Pulmonary artery endothelial cell (primary cell): ENCODE measurements around the gene GAPVD1. TPM values are rescaled to one million over a fixed set of nuclear protein-coding genes. Genes with fewer than 3 reads are reported as not detected.
A peak's percentile ranks its signal among the peaks of the same experiment; 100 is the strongest.
"Not testable (repeated sequence)": the region's sequence is repeated elsewhere in the genome, so short reads cannot be mapped to it uniquely, and the experiment has no call there.

Source experiments
- DNase-seq: peaks from one replicate; pipeline ENCODE4 v3.0.0-alpha.2; 2011; ENCODE audit warnings: low read depth, low spot score
- total RNA-seq: library from RNA; depleted of rRNA; stranded (reverse); fragments of >200 nt; gene quantifications from 2 replicates; pipeline ENCODE4 v1.2.3, GENCODE V29; 2014

Gene GAPVD1
- total RNA-seq, 1 donor from 2014 or later, result 49.3 TPM

DNA sequence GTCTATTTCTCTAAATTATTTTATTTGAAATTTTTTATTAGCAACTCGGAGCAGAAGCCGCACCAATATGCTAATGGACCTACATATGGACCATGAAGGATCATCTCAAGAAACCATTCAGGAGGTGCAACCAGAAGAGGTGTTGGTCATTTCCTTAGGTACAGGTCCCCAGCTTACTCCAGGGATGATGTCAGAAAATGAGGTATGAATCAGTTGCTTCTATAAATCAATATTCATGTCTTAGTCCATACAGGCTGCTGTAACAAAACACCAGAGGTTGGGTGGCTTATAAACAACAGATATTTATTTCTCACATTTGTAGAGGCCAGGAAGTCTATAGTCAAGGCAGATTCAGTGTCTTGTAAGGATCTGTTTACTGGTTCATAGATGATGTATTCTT lies 50.8 kb downstream of the GAPVD1 start:
- no peak for DNase-seq

DNA sequence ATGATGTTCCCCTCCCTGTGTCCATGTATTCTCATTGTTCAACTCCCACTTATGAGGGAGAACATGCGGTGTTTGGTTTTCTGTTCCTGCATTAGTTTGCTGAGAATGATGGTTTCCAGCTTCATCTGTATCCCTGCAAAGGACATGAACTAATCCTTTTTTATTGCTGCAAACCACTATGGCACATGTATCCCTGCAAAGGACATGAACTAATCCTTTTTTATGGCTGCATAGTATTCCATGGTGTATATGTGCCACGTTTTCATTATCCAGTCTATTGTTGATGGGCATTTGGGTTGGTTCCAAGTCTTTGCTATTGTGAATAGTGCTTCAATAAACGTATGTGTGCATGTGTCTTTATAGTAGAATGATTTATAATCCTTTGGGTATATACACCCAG lies 54.7 kb downstream of the GAPVD1 start:
- DNase-seq, result not testable (repeated sequence)

DNA sequence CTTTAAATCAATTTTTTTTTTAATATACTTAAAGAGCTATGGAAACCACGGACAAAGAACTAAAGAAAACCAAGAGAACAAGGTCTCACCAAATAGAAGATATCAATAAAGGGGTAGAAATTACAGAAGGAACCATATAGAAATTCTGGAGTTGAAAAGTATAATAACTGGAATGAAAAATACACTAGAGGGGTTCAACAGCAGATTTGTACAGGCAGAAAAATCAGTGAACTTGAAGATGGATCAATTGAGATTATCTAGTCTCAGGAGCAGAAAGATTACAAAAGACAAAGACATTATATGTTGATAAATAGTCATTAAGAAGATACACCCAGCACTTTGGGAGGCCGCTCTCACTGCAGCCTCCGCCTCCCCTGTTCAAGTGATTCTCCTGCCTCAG lies 56.1 kb downstream of the GAPVD1 start:
- DNase-seq, result no peak

DNA sequence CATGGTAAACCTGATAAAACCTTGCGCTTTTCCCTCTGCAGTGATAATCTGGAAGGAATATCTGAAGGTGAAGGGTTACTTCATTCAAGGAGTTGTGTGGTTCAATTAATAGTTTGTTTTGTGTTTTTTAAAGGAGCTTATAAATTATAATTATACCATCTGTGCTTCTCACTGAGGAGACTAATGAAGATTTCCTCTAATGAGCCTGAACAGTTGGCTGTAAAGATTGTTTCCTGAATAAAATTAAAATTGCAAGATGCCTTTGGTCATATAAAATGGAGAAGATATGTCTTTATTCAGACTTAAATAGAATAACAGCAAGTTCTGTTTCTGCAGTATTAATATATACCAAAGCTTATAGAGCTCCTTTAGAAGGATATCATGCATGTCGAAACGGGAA lies 59.9 kb downstream of the GAPVD1 start:
- DNase-seq, result no peak

DNA sequence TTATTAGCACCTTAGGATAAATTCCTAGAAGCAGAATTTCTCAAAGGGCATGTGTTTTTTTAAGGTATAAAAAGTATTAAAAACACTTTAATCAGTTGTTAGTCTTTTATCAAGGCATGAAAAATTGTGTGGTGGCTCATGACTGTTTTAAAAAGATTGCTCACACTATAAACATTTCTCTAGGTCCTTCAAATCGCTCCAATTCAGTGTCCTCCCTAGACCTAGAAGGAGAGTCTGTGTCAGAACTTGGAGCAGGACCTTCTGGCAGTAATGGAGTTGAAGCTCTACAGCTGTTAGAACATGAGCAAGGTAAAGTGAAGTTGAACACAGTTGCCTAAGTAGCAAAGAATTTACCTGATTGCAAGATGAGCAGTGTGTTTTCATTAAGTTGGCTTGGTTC lies 62.0 kb downstream of the GAPVD1 start:
- DNase-seq, result no peak

DNA sequence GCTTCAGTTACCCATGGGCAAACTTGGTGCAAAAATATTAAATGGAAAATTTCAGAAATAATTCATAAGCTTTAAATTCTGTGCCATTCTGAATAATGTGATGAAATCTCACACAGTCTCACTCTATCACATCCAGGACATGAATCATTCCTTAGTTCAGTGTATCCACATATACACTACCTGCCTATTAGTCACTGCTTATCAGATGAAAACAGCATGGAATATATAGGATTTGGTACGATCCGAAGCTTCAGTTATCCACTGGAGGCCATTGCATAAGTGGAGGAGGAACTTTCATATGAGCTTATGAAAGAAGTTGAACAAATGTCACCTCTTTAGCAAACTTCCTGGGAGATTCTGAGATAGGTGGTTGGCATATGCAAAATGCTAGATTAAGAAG lies 64.2 kb downstream of the GAPVD1 start:
- no peak for DNase-seq

DNA sequence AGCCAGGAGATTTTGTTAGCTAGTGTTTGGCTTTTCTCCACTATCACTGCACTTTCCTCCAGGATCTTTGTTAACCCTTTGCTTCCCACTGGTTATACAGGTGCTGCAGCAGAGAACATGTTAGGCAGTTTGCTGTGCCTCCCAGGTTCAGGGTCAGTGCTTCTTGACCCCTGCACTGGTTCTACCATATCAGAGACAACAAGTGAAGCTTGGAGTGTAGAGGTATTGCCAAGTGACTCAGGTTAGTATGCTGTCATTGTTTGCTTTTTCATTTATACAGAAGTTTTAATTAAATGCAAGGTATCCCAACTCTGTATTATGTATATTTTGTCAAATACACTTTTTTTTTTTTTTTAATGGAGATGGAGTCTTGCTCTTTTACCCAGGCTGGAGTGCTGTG lies 68.4 kb downstream of the GAPVD1 start:
- no peak for DNase-seq

DNA sequence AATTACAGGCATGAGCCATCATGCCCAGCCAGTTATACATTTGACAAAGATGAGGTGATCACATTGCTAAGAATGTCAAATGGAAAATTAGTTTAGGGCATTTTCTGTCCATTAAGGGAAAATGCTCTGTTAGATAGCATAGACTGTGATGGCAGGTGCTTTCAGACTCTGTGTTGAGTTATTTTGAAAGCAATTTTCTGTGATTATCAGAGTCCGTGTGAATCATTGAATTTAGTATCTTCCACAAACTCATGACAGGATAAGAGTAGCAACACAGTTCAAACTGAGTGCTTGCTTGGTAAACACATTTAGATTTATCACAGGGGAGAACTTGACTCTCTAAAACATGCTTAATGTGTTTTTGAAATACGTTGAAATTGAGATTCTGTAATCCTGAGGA lies 69.0 kb downstream of the GAPVD1 start:
- DNase-seq, result no peak

DNA sequence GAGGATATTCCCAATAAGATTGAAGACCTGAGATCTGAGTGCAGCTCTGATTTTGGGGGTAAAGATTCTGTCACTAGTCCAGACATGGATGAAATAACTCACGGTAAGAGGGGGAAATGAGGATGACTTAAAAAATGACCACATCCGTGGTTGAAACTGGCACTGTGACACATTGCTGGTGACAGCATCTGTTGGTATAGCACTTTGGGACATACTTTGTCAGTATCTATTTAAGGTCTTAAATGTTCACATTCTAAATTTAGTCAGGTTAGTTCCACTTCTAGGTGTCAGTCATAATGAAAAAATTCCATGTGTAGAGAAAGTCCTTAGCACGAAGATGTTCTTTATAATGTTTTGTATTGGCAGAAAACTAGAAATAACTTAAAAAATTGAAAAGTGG lies 70.9 kb downstream of the GAPVD1 start:
- DNase-seq, result no peak

DNA sequence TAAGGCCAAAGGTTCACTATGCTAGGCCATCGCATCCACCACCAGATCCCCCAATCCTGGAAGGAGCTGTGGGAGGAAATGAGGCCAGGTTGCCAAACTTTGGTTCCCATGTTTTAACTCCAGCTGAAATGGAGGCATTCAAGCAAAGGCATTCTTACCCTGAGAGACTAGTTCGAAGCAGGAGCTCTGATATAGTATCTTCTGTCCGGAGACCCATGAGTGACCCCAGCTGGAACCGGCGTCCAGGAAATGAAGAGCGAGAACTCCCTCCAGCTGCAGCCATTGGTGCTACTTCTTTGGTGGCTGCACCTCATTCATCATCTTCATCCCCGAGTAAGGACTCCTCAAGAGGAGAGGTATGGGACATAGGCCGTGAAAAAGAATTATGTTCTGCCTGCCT lies 75.6 kb downstream of the GAPVD1 start:
- DNase-seq, result no peak

DNA sequence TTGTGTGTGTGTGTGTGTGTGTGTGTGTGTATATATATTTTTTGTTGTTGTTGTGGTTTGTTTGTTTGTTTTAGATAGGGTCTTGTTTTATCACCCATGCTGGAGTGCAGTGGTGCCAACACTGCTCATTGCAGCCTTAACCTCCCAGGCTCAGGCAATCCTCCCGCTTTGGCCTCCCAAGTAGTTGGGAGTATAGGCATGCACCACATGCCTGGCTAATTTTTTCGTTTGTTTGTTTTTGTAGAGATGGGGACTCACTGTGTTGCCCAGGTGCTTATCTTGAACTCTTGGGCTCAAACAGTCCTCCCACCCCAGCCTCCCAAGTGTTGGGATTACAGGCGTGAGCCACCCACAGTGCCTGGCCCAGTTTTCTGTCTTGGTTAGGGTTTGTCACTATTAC lies 77.3 kb downstream of the GAPVD1 start:
- DNase-seq, result no peak

DNA sequence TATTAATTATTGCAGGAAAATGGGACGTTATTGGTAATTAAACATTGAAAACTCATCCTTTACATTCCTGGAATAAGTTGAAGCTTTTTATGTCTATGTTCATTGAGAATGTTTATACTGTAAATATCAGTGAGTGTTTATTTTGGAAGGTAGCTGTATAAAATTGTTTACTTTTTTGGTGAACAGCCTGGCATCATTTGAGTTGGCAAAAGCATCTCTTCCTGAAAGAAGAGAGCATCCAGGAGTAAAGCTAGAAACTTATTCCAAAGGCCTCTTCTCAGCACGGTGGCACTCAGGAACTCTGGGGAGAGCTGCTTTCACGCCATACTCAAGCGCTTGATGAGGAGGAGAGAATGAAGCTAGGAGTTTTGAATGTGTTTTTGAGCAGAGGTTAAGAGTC lies 79.9 kb downstream of the GAPVD1 start:
- DNase-seq, result no peak

DNA sequence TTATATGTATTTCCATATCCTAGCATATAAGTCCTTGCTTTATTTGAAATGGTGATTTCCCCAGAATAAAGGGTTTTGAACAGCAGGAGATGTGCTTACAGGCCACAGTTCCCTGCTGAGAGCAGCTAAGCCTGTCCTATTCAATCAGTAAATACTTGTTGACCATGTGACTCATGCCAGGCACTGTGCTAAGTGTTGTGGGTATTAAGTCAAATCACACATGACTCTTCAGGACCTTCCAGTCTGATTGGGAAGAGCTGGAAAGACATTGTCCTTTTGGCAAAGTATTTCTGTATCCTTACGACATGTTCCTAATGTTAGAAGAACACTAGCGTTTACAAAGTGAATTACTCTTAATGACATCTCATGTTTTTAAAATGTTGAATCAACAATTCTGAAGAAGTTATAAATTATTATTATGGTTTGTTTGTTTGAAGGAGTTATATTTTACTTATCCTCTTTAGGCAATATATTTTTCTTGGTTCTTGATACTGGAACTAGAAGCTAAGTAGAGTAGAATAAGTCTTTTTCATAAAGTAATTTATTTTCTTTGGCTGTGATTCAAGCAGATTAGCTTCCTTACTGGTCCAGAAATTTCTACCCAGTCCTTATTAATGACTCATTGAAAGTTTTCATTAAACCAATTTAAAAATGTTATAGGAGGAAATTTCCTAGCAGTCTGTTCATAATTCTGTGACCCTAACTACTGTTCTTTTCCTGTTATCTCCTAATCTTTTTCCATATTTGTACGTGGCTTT lies 82.1 kb downstream of the GAPVD1 start:
- peak; percentile 32 for DNase-seq

DNA sequence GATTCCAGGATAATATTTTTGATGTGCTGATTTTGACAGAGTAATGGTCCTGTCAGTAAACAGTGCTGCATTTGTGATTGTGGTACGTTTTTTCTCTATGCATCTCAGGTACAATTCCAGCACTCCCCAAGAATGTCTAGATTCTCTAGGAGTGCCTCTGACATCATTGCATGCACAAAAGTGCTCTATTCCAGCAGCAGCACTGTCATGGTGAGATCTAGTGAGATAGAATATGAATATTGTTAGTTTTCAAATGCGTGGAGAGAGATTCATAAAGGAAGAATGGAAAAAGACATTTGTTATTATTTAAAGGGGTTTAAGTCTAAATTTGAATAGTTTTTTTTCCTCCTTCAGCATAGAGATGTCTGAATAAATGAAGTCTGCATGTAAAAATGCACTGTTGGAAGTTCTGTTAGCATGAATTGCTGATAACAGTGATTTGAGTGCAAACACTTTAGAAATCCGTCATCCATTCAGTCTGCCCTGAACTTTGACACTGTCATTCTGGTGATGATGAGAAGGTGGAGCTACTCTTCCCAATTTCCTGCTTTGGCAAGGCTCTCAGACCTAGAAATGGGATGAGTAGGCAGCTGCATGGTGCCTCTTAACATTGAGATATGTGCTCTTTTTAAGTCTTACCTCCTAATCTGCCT lies 84.6 kb downstream of the GAPVD1 start:
- no peak for DNase-seq

DNA sequence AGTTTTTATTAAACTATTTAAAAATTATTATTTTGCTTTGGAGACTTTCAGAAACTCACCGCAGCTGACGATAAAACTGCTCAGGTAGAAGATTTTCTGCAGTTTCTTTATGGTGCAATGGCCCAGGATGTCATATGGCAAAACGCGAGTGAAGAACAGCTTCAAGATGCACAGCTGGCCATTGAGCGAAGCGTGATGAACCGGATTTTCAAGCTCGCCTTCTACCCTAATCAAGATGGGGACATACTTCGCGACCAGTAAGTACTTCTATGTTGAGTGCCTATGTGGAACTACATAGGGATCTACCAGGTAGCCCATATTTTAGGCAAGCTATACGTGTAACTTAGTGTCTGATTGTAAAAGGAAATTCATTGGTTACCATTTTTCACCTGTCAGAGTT lies 94.0 kb downstream of the GAPVD1 start:
- DNase-seq, result no peak

DNA sequence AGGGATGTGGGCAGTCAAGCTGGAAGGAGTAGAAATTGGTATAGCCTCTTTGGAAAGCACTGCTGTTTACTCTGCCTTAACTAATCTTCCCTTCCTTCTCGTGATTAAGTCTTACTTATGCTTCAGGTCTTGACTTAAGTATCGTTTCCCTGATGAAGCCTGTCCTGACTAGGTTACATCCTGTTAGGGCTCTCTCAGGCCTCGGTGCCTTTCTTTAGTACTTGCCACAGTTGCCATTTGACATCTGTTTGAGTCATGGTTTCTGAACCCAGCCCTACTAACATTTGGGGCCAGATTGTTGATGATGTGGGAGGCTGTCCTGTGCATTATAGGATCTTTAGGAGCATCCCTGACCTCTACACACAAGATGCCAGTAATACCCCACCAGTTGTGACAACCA lies 94.4 kb downstream of the GAPVD1 start:
- DNase-seq, result no peak

DNA sequence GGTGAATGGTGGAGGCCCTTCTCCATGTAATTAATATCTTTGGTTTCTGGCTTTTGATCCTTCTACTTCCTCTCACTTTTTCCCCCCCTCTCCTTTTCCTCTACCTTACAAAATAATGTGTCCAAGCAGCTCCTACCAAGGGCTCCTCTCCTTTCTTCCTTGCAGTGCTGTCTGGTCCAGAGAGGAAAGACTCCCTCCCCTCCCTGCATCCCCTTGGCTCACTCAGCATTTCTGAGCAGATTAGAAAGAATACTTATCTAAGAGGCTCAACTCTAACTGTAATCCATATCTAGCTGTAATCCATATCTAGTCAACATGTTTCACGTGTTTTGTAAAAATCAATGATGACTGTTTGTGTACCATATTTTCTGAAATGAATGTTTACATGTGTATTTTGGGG lies 97.4 kb downstream of the GAPVD1 start:
- no peak for DNase-seq

DNA sequence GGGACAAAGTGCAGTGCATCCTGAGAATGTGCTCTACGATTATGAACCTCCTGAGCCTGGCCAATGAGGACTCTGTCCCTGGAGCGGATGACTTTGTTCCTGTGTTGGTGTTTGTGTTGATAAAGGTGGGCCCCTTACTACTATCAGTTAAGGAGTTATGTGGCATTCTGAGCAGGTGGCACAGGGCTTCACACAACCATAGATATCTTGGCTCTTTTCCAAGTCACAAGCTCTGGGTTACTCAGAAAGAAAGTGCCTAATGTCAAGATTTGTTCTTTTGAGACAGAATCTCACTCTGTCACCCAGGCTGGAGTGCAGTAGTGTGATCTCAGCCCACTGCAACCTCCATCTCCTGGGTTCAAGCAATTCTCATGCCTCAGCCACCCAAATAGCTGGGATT lies 99.0 kb downstream of the GAPVD1 start:
- no peak for DNase-seq

DNA sequence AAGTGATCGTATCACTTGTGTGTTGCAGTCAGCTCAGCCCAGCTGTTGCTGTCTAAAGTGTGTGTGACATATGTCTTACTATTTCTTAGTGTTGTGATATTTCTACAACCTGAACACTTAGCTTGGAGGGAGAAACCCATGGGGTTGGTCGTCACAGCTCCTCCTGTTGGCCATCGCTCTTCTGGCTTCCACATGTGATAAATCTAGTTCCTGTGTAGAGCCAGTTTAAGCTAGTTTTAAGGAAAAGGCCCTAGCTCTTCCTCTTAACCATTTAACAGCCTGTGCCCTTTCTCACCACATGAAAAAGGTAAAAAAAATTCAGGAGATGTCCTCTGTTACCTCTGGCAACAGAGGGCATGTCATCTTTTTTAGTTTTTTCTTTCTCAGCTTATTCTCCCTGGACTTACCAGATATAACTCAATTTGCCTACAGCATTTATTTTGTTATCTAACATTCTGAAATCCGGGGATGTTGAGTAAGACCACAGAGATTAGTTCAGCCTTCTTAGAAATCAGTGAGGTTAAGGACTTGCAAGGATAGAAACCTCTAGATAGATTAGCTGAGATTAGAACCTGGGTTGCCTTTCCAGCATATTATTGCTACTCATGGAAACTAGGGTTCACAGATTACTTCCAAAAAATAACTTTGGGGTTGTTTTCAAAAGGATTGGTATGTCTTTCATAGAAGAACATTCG lies 100.4 kb downstream of the GAPVD1 start:
- DNase-seq, result no peak

DNA sequence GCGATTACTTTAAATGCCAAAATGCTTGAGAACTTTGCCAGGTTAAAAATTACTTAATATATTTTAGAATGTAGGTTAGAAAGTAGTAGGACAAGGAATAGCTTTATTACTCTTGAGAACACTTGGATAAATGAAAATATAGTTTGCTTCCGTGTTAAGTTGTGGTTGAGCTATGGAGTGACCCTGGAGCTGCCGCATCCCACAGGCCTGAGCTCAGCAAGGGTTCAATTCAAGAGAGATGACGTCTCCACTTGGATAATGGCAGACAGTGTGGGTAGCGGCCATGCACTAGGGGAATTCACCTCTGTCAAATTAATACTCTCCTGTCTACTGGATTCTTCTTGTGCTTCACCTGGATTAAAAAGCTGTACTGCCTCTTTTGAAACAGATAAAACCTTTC lies 105.0 kb downstream of the GAPVD1 start:
- no peak for DNase-seq

DNA sequence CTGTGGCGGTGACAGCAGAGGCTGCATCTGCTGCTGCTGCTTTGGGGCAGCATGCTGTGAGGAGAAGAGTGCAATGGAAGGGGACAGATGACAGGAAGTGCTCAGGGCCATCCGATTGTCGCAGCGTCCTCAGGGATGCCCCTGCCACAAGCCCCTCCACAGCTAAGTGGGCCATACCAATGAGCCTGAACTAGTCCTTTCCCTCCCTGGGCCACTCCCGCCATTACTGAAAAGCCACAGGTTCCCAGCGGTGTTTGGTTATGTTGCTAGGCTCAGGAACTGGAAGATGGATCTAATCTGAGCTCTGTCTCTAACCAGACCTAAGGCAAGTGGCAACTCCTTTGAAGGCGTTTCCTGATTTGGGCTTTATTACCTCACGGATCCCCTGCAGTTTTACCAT lies 109.2 kb downstream of the GAPVD1 start:
- no peak for DNase-seq

DNA sequence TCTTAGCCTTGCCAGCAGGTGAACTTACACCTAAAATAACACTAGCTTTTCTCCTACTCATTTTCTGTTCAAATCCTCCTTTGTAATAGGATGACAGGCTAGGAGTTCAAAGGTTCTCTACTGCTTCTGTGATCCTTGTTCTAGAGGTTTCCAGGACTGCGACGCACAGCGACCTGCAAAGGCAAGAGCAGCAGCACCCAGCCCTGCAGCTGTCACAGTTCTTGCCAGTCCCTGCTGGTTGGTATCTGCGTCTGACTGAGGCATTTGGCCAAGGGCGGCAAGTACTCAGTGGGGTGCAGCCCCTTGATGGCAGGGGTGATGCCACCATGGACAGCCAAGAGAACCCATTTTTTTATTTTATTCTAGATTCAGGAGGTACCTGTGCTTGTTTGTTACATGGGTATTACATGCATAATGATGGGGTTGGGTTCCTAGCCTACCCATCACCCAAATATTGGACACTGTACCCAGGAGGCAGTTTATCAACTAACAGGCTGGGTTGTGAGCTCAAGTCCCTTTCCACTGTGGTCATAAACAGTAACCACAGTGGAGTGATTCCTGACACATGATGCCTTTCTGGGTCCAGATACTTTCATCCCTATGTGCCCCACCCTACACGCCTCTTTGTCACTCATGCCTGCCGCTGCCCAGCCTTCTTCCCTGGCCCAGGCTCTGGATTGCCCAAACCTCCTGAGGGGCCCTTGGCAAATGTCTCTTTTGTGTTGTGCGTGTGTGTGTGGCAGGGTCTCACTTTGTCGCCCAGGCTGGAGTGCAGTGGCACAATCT lies 111.0 kb downstream of the GAPVD1 start:
- DNase-seq, result no peak
